ENCODE data around the gene PDE2A. TPM values are rescaled to one million over a fixed set of nuclear protein-coding genes. Genes with fewer than 3 reads are reported as not detected.

PDE2A gene
- total RNA-seq, 1 donor from 2014 or later: not detected

DNA sequence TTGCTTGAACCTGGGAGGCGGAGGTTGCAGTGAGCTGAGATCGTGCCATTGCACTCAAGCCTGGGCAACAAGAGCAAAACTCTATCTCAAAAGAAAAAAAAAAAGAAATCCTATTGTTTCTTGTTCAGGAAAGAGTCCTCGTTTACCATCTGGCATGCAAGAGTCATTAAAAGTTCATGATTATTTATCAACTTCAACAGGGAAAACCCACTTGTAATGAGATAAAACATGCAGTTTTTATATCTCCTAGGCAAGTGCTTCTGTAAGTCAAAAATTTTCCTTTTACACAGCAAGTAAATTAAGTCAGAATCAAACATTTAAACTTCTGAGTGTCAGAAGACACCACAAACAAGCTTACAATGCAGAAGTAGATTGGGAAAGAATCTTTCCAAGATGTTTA lies 145.2 kb downstream of the PDE2A start:
- DNase-seq (ENCODE audit: extremely low spot score, unreplicated experiment): no peak
- TF ChIP-seq, protein P1, sequence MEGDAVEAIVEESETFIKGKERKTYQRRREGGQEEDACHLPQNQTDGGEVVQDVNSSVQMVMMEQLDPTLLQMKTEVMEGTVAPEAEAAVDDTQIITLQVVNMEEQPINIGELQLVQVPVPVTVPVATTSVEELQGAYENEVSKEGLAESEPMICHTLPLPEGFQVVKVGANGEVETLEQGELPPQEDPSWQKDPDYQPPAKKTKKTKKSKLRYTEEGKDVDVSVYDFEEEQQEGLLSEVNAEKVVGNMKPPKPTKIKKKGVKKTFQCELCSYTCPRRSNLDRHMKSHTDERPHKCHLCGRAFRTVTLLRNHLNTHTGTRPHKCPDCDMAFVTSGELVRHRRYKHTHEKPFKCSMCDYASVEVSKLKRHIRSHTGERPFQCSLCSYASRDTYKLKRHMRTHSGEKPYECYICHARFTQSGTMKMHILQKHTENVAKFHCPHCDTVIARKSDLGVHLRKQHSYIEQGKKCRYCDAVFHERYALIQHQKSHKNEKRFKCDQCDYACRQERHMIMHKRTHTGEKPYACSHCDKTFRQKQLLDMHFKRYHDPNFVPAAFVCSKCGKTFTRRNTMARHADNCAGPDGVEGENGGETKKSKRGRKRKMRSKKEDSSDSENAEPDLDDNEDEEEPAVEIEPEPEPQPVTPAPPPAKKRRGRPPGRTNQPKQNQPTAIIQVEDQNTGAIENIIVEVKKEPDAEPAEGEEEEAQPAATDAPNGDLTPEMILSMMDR (IDR thresholded peaks at IDR 0.05): no peak
- Mint-ChIP-seq H3K9me3 (ENCODE audit: unreplicated experiment) (no peaks in the 10 kb centered on the region), H3K27ac (ENCODE audit: unreplicated experiment) (no peak overlapping the region), H3K4me1 (ENCODE audit: unreplicated experiment) (no peaks in the 10 kb centered on the region), H3K36me3 (ENCODE audit: unreplicated experiment) (no peaks in the 10 kb centered on the region), H3K27me3 (ENCODE audit: unreplicated experiment) (peaks cover 50% of the 10 kb centered on the region), H3K4me3 (ENCODE audit: unreplicated experiment) (no peak overlapping the region)

DNA sequence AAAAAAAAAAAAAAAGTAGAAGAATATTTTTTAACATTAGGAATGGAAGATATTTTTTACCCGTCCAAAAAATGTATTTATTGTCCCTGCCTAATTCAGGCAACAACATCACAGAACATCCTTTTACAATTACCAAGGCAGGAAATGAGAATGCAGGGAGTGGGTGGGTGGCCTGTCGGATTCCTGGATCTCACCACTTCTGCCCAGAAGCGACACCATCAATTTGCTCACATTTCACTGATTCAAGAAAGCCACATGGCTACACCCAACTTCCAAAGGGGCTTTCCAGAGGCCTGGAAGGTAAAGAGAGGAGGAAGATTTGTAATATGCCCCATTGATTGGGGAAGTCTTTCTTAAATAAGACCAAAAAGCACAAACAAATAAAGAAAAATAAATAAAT lies 146.1 kb downstream of the PDE2A start:
- TF ChIP-seq, protein P1 (IDR thresholded peaks at IDR 0.05): no peak
- Mint-ChIP-seq H3K4me1 (ENCODE audit: unreplicated experiment) (no peaks in the 10 kb centered on the region), H3K27ac (ENCODE audit: unreplicated experiment) (no peak overlapping the region), H3K9me3 (ENCODE audit: unreplicated experiment) (no peaks in the 10 kb centered on the region), H3K27me3 (ENCODE audit: unreplicated experiment) (peaks cover 54% of the 10 kb centered on the region), H3K36me3 (ENCODE audit: unreplicated experiment) (no peaks in the 10 kb centered on the region), H3K4me3 (ENCODE audit: unreplicated experiment) (no peak overlapping the region)
- no peak for DNase-seq (ENCODE audit: extremely low spot score, unreplicated experiment)

Small RNA genes within 50 kb of the gene (microRNA-seq; reads per million reads assigned to microRNA genes)
- gene MIR139 (ENCODE audit: unreplicated experiment): 3.8 reads per million

Other genes starting within 250 kb of the PDE2A start
- gene CLPB, start 239.9 kb downstream of the PDE2A start, total RNA-seq: 20.4 and 20.7 TPM in 2 replicates
- 61.9 and 64.2 TPM in 2 replicates for gene ARAP1, start 78.0 kb upstream of the PDE2A start, total RNA-seq
- gene STARD10, start 119.6 kb upstream of the PDE2A start, total RNA-seq: 27.7 and 35.3 TPM in 2 replicates
- gene ATG16L2, start 140.0 kb upstream of the PDE2A start, total RNA-seq: 17.1 and 18.2 TPM in 2 replicates